Measurements from ENCODE around the gene THEM5.
"Not testable (repeated sequence)": the region's sequence is repeated elsewhere in the genome, so short reads cannot be mapped to it uniquely, and the experiment has no call there.

DNA sequence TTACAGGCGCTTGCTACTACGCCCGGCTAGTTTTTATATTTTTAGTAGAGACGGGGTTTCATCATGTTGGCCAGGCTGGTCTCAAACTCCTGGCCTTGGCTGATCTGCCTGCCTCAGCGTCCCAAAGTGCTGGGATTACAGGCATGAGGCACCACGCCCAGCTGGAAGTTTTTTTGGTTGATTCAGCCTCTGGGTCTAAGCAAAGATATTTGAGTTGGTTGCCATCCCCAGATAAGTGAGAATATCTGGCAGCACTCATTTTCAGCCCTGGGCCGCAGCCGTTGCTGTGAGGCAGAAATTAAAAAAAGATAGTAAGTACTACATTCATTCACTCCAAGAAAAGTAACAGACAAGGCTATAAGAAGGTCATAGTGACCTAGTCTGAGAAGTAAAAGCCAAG is 2.0 kb upstream of the THEM5 start:
- not testable (repeated sequence) for TF ChIP-seq EP300, POLR2A, CTCF (IDR thresholded peaks at IDR 0.05)

Data from ovary (tissue), 3 donors.